ENCODE measurements around the gene MATN3. TPM values are rescaled to one million over a fixed set of nuclear protein-coding genes. Genes with fewer than 3 reads are reported as not detected.

MATN3 gene
- total and polyA plus RNA-seq, 4 donors: 0.05 to 0.10 (median 0.08) TPM; not detected in 1

DNA sequence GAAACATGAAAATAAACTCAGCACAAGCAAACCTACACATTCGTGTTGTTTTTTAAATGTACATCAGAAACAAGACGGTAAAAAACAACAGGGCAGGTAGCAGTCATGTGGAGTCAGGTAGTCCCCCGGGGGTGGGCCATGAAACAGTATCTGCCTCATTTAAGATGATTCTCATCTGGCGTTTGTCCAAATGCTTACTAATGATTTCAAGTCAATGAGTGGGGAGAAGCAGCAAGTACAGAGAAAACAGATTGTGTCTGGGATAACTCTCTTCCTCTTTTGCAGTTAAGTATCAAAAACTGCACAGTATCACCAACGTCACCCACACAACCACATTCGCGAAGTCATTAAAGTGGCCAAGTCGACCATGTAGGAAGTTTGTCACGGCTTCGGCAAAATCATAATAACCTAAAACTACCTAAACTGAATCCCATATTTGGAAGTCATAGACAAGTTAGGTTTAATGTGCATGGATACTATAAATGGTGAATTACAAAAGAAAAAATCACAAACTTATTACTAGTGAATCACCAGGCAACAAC lies 37.7 kb upstream of the MATN3 start:
- peaks cover 2 to 27% (median 21%) of the 10 kb centered on the region in 4 donors for H3K4me1 ChIP-seq (ENCODE audit: control insufficient read depth in 4 of 4, insufficient read depth in 4 of 4, low read length in 3 of 4)
- peak overlapping the region; percentile 99 for H3K27ac ChIP-seq (ENCODE audit: low read depth in 1 of 2, low read length in 2 of 2)
- H3K9ac ChIP-seq (ENCODE audit: low read depth in 1 of 2, low read length in 2 of 2): peak overlapping the region; percentile 97 to 99
- no peak for DNase-seq (ENCODE audit: low spot score)
- H3K36me3 ChIP-seq (ENCODE audit: control insufficient read depth in 4 of 4, insufficient read depth in 3 of 4, low read depth in 1 of 4, low read length in 3 of 4): peaks cover 0 to 3% (median 0%) of the 10 kb centered on the region in 4 donors
- H3K27me3 ChIP-seq (ENCODE audit: control insufficient read depth in 4 of 4, insufficient read depth in 4 of 4, low read length in 3 of 4): no peaks in the 10 kb centered on the region
- H3K4me3 ChIP-seq (ENCODE audit: low read depth in 1 of 3, low read length in 3 of 3): peak overlapping the region; percentile 78 to 97 (median 92)
- TF ChIP-seq EGR1 (IDR thresholded peaks at IDR 0.05; ENCODE audit: low read depth in 2 of 2) (no peak), TAF1 (conservative IDR thresholded peaks at IDR 0.05) (no peak), ATF3 (IDR thresholded peaks at IDR 0.05) (no peak), REST (IDR thresholded peaks at IDR 0.05) (no peak), NR2F2 (IDR thresholded peaks at IDR 0.05) (no peak), FOXA1 (IDR thresholded peaks at IDR 0.05) (no peak), GABPA (IDR thresholded peaks at IDR 0.05 in 1 of 2, conservative IDR thresholded peaks at IDR 0.05 in 1 of 2) (no peak), JUND (IDR thresholded peaks at IDR 0.05) (no peak), YY1 (IDR thresholded peaks at IDR 0.05) (no peak), MAX (IDR thresholded peaks at IDR 0.05) (no peak), RAD21 (IDR thresholded peaks at IDR 0.05) (no peak), FOXA2 (IDR thresholded peaks at IDR 0.05) (no peak), SP1 (IDR thresholded peaks at IDR 0.05) (no peak), ZBTB33 (IDR thresholded peaks at IDR 0.05) (no peak), HNF4A (conservative IDR thresholded peaks at IDR 0.05) (no peak), HNF4G (IDR thresholded peaks at IDR 0.05) (no peak), RXRA (IDR thresholded peaks at IDR 0.05) (no peak)
- TF ChIP-seq, protein P1, sequence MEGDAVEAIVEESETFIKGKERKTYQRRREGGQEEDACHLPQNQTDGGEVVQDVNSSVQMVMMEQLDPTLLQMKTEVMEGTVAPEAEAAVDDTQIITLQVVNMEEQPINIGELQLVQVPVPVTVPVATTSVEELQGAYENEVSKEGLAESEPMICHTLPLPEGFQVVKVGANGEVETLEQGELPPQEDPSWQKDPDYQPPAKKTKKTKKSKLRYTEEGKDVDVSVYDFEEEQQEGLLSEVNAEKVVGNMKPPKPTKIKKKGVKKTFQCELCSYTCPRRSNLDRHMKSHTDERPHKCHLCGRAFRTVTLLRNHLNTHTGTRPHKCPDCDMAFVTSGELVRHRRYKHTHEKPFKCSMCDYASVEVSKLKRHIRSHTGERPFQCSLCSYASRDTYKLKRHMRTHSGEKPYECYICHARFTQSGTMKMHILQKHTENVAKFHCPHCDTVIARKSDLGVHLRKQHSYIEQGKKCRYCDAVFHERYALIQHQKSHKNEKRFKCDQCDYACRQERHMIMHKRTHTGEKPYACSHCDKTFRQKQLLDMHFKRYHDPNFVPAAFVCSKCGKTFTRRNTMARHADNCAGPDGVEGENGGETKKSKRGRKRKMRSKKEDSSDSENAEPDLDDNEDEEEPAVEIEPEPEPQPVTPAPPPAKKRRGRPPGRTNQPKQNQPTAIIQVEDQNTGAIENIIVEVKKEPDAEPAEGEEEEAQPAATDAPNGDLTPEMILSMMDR (IDR thresholded peaks at IDR 0.05; ENCODE audit: low read depth, low read length, missing input control): no peak
- H3K9me3 ChIP-seq (ENCODE audit: control insufficient read depth in 4 of 4, low read length in 3 of 4): no peaks in the 10 kb centered on the region
- 2% methylated on average over 10 of the region's 10 CpGs for WGBS

Measured in liver (tissue), 9 donors.